ENCODE measurements around the gene TRIM26. TPM values are rescaled to one million over a fixed set of nuclear protein-coding genes. Genes with fewer than 3 reads are reported as not detected.

The TRIM26 gene
- total RNA-seq: 15.1 and 22.1 TPM in 2 replicates

GRCh38 chr6:30212865-30213666, at the start of gene TRIM26:
TRIM26 (minus strand) TSS chr6:30213406; CDS start chr6:30199103, 14,303 bp downstream.

DNA sequence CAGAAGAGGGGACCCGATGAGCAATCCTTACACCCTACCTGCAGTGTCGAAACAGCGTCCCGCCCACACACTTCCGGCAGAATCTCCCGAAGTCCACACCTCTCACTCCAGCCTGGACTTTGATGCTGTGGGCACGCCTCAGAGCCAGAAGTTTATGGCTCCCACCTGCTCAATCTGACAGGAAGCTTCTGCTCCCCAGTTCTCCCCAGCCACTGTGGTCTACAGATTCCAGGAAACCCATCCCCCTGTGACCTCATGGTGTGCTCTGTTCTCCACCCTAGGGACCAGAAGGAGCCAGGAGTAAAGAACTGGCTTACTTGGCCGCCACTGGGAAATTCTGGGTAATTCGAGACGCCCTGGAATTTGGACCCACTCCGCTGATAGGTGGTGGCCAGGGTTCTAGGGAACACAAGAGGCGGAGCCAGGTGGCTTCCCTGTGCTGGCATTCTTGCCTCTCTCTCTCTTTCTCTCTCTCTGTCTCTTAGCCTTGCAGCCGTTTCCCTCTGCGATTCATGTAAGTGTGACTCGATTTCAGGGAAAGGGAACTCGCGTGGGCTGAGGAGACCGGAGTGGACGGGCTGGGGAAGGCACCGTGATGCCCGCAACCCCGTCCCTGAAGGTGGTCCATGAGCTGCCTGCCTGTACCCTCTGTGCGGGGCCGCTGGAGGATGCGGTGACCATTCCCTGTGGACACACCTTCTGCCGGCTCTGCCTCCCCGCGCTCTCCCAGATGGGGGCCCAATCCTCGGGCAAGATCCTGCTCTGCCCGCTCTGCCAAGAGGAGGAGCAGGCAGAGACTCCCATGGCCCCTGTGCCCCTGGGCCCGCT, 49.9 kb downstream of the TRIM26 start, which contains the start of gene TRIM15:
Gene TRIM15, plus strand, starts transcription at position 457 of the 828 bp plus-strand sequence. Its CDS starts 139 bp downstream, at position 596.

DNA sequence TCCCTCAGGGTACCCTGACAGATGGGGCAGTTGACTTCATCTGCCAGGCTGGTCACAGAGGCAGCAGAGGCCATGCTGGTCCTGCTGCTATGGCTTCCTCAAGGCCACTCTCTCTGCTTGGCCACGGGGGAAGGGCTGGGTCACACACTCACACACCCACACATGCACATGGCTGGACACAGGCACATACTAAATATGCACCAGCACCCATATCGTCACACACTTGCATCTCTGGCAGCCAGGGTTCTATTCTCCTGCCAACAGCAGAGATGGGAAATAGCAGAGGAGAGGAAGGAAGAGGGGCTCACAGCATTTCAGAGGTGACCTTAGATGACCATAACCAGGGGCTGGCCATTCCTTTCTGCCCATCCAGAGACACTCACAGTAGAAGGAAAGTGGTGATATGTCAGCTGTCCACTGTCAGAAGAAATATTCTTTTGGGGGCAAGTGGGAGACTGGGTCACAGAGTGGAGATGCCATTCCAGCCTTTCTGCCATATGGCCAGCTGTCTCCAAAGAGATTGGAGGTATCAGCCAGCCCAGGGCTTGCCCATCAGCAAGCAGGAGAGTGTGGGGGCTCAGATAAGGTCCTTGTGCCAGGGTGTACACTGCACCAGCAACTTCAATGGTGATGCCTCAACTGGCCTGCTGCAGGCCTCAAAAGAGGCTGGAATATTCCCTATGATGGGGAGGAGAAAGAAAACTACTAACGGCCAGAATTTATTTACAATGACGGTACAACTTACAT, 52.2 kb downstream of the TRIM26 start, which contains the start of gene TRIM10:
Gene TRIM10, minus strand, starts transcription at position 427 of the 747 bp plus-strand sequence. Its CDS starts 353 bp downstream, at position 74.

DNA sequence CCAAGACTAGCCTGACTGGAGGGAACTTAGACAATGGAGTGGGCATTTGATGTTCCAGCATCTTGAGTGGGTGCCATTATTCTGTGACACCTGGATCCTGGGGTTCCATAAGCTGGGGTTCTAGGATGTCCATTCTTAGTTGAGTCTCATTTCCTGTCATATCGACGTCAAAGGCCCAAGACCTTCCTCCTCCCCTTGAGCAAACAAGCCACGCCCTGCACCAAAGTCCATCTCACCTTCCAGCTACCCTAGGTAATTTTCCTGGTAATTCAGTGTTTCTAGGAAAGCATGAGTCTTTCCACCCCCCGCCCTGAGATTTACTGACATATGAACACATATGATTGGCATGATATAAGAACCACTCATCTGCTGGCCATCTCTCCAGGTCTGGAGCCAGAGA, 77.4 kb downstream of the TRIM26 start, which contains the start of gene TRIM40:
Gene TRIM40, plus strand, starts transcription at position 384 of the 400 bp plus-strand sequence. CDS start 897 bp downstream, outside the sequence.

Other genes with a start within 250 kb of the TRIM26 start
- gene POLR1H, start 152.1 kb downstream of the TRIM26 start, total RNA-seq: 13.3 and 28.2 TPM in 2 replicates
- gene PPP1R11, start 146.2 kb downstream of the TRIM26 start, total RNA-seq: 16.3 and 17.2 TPM in 2 replicates
- gene RNF39, start 137.6 kb downstream of the TRIM26 start, total RNA-seq: not detected in 2 replicates
- gene TRIM31, start 100.3 kb downstream of the TRIM26 start, total RNA-seq: not detected in 2 replicates
- not detected in 2 replicates for gene TRIM40, start 77.3 kb downstream of the TRIM26 start, total RNA-seq
- not detected in 2 replicates for gene TRIM10, start 52.2 kb downstream of the TRIM26 start, total RNA-seq
- not detected in 2 replicates for gene TRIM15, start 49.9 kb downstream of the TRIM26 start, total RNA-seq
- 9.5 and 10.8 TPM in 2 replicates for gene TRIM39, start 113.5 kb upstream of the TRIM26 start, total RNA-seq
- 19.3 and 29.1 TPM in 2 replicates for gene RPP21, start 131.8 kb upstream of the TRIM26 start, total RNA-seq